Measurements from ENCODE around the gene NCOA5.

The NCOA5 gene

DNA sequence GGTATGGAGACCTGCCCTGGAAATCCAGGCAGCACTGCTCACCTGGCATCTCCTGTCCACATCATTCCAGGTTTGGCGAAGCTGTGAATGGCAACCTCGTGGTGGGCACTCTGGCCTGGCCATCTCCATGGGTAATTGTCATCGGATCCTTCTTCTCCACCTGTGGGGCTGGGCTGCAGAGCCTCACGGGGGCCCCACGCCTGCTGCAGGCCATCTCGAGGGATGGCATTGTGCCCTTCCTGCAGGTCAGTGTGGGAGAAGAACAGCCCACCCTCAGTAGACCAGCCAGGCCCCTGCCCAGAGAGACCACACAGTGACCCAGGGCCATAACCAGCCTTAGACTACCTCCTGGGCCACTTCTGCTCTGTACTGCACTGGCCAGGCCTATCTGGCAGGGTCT, 44.9 kb downstream of the NCOA5 start:
- no peak for DNase-seq

DNA sequence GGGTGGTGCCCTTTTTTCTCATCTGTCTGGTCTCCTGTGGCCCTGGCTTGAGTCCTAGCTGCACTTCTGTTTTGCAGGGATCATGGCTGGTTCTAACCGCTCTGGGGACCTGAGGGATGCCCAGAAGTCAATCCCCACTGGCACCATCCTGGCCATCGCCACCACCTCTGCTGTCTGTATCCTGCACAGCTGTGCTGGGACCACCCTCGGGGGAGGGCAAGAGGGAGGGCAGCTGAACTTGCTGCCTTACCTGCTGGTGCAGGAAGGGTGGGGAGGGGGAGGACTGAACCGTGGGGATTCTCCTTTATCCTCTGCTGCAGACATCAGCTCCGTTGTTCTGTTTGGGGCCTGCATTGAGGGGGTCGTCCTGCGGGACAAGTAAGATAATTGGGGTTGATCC, 46.2 kb downstream of the NCOA5 start:
- no peak for DNase-seq

DNA sequence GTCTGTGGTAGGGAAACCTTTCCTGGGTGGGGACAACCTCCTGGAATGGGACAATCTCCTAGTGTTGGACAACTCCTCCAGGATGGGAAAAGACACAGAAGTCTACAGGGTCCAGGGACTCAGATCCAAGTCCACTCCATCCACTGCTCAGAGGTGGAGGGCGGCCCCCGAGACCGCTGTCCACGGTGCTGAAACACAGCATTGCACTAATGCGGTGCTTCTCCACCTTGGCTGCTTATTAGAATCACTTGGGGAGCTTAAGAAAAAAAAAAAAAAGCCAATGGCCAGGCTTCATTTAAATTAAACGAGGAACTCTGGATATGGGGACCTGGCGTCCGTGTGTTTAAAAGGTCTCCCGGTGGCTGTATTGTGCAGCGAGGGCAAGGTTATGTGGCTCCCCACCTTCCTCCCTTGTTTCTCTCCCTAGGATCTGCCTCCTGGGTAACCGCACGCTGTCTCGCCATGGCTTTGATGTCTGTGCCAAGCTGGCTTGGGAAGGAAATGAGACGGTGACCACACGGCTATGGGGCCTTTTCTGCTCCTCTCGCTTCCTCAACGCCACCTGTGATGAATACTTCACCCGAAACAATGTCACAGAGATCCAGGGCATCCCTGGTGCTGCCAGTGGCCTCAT, 48.7 kb downstream of the NCOA5 start:
- DNase-seq, result peak in 7 of 51 donors; percentile 15 to 36 (median 18)

DNA sequence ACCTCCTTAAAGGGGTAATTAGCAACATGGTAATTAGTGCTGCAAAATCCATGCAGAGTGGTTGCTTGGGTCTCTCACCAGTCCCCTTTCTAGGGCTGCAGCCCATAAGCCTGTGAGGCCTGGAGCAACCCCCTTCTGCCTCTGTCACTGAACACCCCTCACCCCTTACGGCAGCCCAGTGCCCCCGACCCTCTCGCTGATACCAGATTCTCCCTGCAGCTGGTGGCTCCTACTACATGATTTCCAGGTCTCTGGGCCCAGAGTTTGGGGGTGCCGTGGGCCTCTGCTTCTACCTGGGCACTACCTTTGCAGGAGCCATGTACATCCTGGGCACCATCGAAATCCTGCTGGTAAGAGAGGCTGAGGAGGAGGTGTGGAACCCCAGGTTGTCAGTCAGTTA, 52.7 kb downstream of the NCOA5 start:
- DNase-seq, result no peak

DNA sequence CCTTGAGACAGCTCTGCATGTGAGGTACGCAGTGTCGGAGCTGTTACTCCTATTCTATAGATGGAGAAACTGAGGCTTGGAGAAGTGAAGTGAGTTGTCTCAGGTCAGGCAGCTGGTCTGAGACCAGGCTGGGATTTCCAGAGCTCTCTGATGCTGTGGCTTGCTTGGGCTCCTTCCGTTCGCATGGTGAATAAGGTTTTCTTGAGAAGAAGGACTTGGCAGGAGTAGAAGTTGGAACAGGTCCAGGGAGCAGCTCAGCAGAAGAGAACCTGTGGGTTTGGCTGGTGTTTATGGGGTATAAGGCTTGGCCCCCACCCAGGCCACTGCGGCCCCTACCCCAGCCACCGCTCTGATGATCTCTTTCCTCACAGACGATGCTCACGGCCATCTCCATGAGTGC, 53.4 kb downstream of the NCOA5 start:
- no peak for DNase-seq

DNA sequence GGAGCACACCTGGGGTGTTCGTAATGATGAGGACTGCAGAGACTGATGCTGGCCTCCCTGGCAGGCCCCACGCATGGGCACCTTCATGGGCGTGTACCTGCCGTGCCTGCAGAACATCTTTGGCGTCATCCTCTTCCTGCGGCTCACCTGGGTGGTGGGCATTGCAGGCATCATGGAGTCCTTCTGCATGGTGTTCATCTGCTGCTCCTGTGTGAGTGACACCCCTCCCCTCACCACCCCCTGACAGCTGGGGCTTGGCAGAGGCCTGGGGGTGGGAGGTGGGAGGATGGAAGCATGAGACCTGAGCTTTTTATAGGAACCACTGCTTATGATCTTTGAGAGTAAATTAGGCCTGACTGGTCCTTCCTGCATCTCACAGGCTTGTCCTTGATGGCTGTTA, 54.0 kb downstream of the NCOA5 start:
- DNase-seq, result peak in 1 of 51 donors; percentile 36

DNA sequence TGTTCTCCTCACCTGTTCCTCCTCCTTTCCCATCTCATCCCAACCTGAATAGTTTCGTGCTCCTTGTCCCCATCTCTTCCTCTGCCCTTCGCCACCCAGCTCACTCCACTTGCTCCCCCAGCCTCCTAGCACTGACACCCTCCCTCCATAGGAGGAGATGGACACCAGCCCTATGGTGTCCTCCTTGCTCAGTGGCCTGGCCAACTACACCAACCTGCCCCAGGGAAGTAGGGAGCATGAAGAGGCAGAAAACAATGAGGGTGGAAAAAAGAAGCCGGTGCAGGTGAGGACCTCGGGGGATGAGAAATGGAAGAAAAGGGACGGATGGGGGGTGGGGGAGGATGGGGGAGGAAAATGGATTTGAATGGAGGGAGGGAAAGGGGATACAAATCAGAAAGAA, 54.5 kb downstream of the NCOA5 start:
- DNase-seq, result no peak

DNA sequence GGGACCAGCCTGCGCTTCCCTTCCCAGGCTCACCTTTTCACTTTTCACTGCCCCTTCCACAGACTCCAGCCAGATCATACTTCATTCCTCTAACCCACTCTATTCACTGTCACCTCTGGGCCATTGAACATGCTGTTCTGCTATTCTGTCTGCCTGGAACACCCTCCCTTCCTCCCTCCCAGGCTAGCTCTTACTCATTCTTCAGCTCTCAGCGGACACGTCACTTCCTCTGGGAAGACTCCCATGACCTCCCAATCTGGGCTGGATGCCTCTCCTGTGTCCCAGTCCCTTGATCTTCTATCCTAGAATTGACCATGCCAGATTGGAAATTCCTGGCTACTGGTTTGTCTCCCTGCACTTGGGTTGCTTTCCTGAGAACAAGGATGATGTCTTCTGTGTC, 55.7 kb downstream of the NCOA5 start:
- no peak for DNase-seq

DNA sequence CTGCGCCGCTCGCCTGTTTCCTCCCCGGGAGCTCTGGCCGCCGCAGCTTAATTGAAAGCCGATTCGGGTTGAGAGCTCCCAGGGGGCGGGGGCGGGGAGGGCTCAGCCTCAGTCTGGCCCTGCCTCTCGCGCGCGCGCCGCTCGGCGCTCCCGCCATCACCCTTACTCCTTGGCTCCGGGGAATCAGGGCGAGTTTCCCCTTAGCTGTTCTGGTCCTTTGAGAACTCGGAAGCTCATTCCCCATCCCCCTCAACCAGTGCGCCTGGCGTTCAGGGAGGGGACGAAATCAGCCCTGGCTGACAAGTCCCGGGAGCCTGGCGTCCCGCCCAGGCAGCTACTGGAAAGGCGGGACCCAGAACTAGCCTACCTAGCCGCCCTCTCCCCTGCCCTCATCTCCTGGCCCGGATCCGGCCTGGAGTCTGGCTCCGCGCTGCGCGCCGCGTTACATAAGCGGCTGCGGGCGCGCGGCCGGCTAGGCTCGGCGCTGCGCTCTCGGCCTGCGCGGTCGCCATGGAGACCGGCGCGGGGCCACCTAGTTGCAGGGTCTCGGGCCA, 58.0 kb downstream of the NCOA5 start:
- peak in 28 of 51 donors; percentile 6 to 62 (median 40) for DNase-seq

DNA sequence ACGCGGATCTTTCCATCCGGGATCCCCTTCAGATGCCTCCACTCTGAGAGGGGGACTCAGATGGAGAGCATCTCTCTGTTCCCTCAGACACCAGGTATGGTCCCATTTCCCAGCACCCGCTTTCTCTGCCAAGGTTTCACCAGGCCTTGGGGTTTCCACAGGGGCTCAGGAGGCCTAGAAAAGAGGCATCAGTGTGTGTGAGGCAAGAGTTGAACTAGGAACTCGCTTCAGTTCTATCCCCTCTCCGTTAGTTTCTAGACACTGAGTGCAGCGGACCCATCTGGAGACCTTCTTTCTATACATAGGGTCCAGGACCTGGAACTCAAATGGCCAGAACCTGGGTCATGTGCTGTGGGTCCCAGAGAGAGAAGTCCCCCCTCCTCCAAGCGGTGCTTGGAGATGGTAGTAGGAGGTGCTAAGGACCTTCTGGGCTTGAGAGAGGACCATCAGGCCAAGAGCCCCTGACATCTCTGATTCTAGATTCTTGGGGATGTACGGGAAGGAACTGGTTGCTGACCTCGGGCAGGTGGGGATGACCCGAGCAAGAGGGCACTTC, 58.7 kb downstream of the NCOA5 start:
- DNase-seq, result peak in 1 of 51 donors; percentile 12

DNA sequence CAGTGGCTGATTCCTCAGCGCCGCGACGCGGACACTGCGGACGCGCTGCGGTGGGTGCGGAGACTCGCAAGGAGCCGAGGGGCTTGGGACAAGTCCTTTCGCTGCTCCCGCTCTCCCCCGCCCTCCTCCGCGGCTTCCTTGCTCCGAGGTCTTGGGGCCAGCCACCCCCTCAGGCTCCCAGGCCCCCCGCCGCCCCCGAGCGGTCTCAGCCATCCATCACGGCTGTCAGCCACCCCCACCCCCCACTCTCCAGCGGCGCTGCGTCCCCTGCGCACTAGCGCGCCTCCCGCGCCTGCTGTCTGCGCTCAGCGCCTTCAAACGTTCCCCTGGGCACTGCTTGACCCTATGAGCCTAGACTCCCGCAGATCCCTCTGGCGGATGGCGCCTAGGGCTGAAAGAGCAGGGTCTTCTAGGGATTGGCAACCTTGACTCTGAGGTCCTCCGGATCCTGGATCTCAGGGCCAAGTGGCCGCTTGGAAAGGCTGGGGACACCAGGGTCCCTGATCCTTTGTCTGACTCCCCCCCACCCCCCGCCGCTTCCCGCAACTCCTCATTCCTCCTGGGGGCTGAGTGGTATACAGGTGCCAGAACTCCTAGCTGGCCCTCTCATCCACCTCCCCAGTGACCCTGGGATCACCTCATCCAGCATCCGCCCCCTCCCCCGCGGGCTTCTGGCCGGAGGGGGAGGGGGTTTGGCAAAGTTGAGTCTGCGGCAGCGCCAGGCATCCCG, 59.3 kb downstream of the NCOA5 start:
- DNase-seq, result peak in 2 of 51 donors; percentile 2 to 24

DNA sequence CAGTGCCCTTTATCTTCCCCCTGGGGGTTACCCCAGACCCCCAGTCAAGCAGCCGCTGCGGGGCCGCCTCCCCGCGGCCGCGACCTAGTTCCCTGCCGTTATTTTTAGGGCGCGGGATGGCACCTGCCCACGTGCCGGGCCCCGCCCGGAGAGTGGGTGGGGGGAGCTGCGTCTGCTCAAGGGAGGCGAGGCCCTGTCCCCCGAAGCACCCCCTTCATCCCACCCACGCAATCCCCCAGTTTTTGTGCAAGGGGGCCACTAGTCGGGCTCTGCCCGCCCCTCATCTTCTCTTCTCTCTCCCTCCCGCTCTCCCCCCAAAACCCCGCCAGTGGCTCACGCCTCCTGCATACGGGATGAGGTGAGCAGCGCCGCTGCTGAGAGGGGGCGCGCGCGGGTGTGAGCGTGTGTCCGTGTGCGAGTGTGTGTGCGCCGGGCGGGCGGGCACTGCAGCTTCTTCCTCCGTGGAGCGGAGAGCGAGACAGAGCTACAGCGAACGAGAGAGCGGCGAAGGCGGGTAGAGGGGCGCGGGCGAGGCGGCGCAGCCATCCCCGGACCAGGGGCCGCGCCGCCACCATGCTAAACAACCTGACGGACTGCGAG, 60.9 kb downstream of the NCOA5 start, which contains the start of gene SLC12A5:
Gene SLC12A5, plus strand, starts transcription at position 444 of the 600 bp plus-strand sequence. Its CDS starts 130 bp downstream, at position 574.
- peak in 18 of 51 donors; percentile 5 to 59 (median 22) for DNase-seq

DNA sequence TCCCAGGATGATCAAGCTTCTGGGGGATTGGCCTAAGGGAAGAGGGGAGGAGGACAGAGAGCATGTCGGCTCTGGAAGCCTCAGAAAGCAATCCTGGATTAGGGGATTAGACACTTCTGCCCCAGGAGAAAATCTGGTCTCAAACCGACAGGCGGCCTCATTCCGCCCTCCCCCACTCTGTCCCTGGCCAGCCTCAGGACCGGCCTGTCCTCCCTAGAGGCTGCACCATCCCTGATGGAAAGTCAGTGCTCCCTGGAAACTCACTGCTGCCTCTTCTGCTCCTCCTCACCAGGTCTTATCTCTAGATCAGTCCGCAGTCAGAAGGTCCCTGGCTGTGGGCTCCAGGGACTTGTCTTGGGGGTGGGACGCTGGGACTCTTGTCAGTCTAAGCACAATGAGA, 61.7 kb downstream of the NCOA5 start:
- no peak for DNase-seq

DNA sequence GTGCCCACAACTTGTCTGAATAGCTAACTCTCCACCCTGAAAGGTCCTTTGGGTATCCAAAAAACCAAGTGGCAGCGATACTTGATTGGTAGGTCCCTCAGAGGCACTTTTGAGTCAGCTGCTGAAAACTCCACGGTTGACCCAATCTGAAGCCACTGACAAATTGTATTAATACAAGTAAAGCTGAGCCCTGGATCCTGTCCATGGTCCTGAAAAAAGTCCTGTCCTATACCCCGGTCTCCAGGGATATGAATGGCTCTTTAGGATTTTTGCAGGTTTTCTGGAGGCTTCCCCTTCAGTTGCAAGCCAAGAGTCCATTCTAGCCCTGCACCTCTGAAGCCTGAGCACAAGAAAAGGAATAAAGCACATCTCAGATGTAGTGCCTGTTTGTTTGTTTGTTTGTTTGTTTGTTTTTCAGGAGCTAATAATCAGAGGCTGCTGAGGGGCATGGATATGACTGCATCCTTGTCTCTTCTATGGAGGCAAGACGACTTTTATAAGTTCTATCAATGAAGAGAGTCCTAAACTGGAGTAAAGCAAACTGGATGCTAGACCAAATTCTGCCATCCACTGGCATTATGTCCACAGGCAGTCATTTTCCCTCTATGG, 62.4 kb downstream of the NCOA5 start:
- DNase-seq, result peak in 2 of 51 donors; percentile 7 to 40

DNA sequence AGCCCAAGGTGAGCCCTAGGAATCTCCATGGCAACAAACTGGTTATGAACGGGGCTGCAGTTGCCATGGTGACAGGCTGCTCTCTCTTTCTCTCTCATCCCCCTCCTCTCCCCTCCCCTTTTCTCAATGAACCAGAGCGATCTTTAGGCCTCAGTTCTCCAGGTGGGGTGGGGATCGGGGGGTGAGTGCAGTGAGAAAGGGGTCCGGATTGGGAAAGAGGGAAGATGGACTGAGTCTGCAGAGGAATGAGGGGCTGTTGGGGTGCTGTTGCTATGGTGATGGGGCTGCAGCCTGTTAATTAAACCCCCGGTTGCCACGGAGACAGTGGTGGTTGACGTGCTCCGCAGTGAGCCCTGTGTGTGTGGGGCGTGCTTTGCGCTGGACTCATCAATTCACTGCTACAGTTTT, 64.4 kb downstream of the NCOA5 start:
- peak in 18 of 51 donors; percentile 3 to 72 (median 42) for DNase-seq

DNA sequence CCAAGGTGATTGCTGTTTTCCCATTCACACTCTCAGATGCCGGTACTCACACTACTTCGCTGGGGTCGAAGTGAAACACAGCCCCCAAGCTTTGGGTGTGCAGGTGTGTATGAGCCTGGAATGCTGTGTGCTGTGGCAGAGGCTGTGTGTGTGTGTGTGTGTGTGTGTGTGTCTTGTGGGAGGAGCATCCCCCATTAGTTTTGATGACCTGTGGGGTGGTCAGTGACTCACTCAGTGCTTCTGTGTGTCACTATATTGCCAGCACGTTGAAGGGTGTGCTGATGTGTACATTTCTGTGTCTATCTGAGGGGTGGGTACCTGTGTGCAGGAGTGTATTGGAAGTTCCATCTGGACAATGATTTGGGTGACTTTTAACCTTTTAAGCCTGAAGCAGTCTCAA, 65.8 kb downstream of the NCOA5 start:
- no peak for DNase-seq

DNA sequence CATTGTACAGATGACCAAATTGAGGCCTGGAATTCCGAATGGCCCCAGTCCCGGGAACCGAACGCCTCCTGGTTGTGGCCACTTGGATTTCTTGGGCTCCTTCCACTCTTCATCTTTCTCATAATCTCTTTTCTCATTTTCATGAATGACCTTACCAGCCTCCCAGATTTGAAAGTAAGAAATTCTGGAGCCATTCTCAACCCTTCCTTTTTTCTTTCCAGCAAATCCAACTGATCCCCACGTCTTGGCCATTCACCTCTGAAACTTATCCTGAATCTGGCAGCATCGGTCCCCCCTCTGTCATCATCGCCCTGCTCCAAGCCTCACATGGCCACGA, 66.6 kb downstream of the NCOA5 start:
- no peak for DNase-seq

DNA sequence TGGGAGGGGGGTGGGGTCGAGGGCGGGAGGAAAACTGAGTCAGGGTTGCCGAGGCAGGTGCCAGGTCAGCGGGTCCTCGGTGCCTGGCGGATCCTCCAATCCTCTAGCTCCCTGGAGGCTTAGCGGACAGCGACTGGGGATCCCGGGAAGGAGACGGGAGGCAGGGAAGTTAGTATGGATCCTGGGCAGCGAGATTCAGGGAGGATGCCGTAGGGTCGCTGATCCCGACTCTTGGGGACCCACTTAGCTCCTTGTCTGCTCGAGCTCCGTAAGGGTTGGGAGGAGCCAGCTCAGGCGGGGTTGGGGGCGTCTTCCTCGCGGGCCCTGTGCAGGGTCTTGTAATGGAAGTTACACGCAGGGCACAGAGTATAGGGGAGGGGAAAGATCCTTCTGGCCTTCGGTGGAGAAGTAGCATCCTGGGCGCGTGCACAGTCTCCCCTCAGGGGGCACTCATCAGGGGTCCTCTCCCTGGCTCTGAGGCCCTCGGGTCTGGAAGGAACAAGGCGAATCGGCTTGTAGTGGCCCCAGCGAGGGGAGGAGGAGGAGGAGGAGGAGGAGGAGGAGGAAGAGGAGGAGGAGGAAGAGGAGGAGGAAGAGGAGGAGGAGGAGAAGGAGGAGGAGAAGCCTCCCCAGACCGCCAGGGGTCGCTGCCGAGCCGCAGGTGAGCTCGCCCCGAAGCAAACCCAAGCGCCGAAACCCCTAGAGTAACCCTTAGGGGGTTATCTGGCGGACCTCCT, 67.2 kb downstream of the NCOA5 start:
- peak in 42 of 51 donors; percentile 10 to 76 (median 44) for DNase-seq

DNA sequence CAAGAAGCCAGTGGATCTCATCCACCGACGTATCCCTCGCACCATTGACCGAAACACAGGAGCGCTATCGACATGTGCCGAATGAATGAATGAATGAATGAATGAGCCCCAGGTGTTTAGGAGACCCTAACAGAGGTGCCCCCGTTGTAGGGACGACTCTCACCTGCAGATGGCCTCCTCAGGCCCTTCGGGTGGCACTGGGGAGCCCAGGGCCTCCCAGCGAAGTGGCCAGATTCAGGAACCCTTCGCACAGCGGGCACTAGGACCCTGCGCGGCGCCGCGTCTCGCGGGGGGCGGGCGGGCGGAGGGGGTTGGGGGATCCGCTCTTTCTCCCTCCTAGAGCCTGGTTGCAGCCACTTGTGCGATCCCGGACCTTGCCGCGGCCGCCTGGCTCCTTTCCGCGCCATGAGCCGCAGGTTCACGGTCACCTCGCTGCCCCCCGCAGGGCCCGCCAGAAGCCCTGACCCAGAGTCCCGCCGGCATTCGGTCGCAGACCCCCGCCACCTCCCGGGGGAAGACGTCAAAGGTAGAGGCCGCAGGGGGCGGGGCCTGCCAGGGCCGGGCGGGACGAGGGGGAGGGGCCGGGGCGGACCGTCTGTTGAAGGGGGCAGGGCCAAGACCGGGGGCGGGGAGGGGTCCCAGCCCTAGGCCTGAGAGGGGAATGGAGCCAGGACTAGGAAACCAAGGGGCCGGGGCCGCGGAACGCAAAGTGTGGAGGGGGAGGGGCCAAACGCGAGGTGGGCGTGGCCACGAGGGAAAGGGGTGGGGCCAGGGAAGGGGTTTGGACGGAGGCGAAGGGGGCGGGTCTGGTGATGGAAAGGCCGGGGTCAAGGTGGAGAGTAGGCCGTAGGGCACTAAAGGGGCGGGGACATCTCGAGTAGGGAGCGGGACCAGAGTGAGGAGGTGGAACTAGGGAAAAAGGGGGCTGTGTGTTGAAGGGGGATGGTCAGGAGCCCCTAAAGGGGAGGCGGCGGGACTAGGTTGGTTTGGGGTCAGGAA, 68.1 kb downstream of the NCOA5 start:
- peak in 35 of 51 donors; percentile 9 to 80 (median 55) for DNase-seq

DNA sequence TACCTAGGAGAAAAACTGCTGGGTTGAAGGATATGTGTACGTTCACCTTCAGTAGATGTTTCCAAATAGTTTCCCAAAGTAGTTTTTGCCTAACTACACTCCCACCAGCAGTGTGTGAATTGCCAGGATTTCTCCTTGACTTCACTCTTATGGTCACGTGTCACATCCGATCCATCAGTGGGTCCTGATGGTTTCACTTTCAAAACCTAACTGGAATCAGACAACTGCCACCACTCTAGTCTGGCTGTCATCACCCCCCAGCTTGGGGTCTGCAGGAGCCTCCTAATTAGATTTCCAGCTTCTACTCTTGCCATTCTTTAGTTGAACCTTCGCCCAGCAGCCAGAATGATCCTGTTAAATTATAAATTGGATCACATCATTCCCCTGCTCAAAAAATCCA, 69.2 kb downstream of the NCOA5 start:
- no peak for DNase-seq

Measured in hypothalamus (tissue), 51 donors.